Activated CD4-positive, alpha-beta T cell treated with anti-CD3 and anti-CD28 coated beads for 1 hour (primary cell): ENCODE results near the gene SGIP1.

ENCODE experiments used
- DNase-seq: peaks from one replicate; pipeline ENCODE4 v3.0.0-alpha.2; 2020

Gene SGIP1

GRCh38 chr1:66525086-66525485, 8.9 kb upstream of the SGIP1 start:
- no peak for DNase-seq

- no peak for DNase-seq
Measured at GRCh38 chr1:66526036-66526435, 7.9 kb upstream of the SGIP1 start.

GRCh38 chr1:66526991-66527390, 7.0 kb upstream of the SGIP1 start:
- no peak for DNase-seq

GRCh38 chr1:66527686-66528085, 6.3 kb upstream of the SGIP1 start:
- DNase-seq: no peak

GRCh38 chr1:66528580-66528979, 5.4 kb upstream of the SGIP1 start:
- DNase-seq: no peak

- no peak for DNase-seq
Measured at GRCh38 chr1:66532214-66532613, 1.7 kb upstream of the SGIP1 start.

- DNase-seq: no peak
Measured at GRCh38 chr1:66532798-66533783, 862 bp upstream of the SGIP1 start.

- DNase-seq: no peak
Measured at GRCh38 chr1:66535061-66535460, 1.1 kb downstream of the SGIP1 start.

GRCh38 chr1:66535853-66536252, 1.9 kb downstream of the SGIP1 start:
- DNase-seq: no peak

- no peak for DNase-seq
Measured at GRCh38 chr1:66537718-66538117, 3.8 kb downstream of the SGIP1 start.

- DNase-seq: no peak
Measured at GRCh38 chr1:66539491-66539890, 5.5 kb downstream of the SGIP1 start.

- no peak for DNase-seq
Measured at GRCh38 chr1:66540434-66541032, 6.6 kb downstream of the SGIP1 start.

- DNase-seq: no peak
Measured at GRCh38 chr1:66542314-66542713, 8.4 kb downstream of the SGIP1 start.

GRCh38 chr1:66542811-66543767, 9.1 kb downstream of the SGIP1 start:
- no peak for DNase-seq

GRCh38 chr1:66546047-66546810, 12.3 kb downstream of the SGIP1 start:
- no peak for DNase-seq

GRCh38 chr1:66549017-66549416, 15.1 kb downstream of the SGIP1 start:
- DNase-seq: no peak

- no peak for DNase-seq
Measured at GRCh38 chr1:66550243-66550642, 16.3 kb downstream of the SGIP1 start.

- DNase-seq: no peak
Measured at GRCh38 chr1:66552287-66552686, 18.3 kb downstream of the SGIP1 start.

- DNase-seq: no peak
Measured at GRCh38 chr1:66552829-66553228, 18.9 kb downstream of the SGIP1 start.

- no peak for DNase-seq
Measured at GRCh38 chr1:66553846-66554245, 19.9 kb downstream of the SGIP1 start.

GRCh38 chr1:66556161-66556611, 22.2 kb downstream of the SGIP1 start:
- no peak for DNase-seq

GRCh38 chr1:66557157-66557556, 23.2 kb downstream of the SGIP1 start:
- no peak for DNase-seq
